ENCODE data around the gene NEK7. TPM values are rescaled to one million over a fixed set of nuclear protein-coding genes. Genes with fewer than 3 reads are reported as not detected.

NEK7 gene
- total and polyA plus RNA-seq, 10 donors, result 16.9 to 120 (median 73.2) TPM

DNA sequence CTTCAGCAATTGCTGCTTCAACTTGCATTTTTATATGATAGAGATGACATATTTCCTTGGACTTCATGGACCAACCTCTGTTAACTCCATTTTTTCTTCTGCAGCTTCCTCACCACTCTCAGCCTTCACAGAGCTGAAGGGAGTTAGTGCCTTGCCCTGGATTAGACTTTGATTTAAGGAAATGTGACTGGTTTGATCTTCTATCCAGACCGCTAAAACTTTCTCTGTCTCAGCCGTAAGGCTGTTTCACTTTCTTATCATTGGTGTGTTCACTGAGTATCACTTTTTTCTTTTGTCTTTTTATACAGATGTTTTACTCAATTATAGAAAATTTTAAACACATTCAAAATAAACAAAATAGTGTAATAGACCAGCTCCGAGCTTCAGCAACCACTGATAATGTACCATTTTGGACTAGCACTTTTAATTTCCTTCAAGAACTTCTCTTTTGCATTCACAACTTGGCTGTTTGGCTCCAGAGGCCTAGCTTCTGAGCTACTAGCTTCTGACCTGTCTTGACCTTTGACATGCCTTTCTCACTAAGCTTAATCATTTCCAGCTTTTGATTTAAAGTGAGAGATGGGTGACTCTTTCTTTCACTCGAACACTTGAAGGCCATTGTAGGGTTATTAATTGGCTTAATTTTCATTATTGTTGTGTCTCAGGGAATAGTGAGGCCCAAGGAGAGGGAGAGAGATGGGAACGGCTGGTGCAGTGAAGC lies 9.3 kb downstream of the NEK7 start:
- WGBS, 5 donors, result 61 to 74% (median 66%) methylated on average over 5 of the region's 5 CpGs
- H3K4me1 ChIP-seq, result peaks cover 31 to 100% (median 81%) of the 10 kb centered on the region in 6 donors
- peak overlapping the region in 7 of 8 donors; percentile 1 to 82 (median 67) for H3K27ac ChIP-seq
- TF ChIP-seq, protein P1, sequence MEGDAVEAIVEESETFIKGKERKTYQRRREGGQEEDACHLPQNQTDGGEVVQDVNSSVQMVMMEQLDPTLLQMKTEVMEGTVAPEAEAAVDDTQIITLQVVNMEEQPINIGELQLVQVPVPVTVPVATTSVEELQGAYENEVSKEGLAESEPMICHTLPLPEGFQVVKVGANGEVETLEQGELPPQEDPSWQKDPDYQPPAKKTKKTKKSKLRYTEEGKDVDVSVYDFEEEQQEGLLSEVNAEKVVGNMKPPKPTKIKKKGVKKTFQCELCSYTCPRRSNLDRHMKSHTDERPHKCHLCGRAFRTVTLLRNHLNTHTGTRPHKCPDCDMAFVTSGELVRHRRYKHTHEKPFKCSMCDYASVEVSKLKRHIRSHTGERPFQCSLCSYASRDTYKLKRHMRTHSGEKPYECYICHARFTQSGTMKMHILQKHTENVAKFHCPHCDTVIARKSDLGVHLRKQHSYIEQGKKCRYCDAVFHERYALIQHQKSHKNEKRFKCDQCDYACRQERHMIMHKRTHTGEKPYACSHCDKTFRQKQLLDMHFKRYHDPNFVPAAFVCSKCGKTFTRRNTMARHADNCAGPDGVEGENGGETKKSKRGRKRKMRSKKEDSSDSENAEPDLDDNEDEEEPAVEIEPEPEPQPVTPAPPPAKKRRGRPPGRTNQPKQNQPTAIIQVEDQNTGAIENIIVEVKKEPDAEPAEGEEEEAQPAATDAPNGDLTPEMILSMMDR (IDR thresholded peaks at IDR 0.05 in 8 of 11, conservative IDR thresholded peaks at IDR 0.05 in 3 of 11), result no peak
- TF ChIP-seq POLR2A (IDR thresholded peaks at IDR 0.05) (no peak), POLR2AphosphoS5 (IDR thresholded peaks at IDR 0.05) (no peak)
- no peaks in the 10 kb centered on the region for H3K36me3 ChIP-seq
- H3K9me3 ChIP-seq, result no peaks in the 10 kb centered on the region
- H3K4me3 ChIP-seq, result peak overlapping the region in 1 of 8 donors; percentile 32
- DNase-seq, result no peak
- no peaks in the 10 kb centered on the region for H3K27me3 ChIP-seq (replicated peaks in 1 of 7)
- intact Hi-C loops (cut with DNase I; ENCODE audit: low total_unique reads), result no loop called here

DNA sequence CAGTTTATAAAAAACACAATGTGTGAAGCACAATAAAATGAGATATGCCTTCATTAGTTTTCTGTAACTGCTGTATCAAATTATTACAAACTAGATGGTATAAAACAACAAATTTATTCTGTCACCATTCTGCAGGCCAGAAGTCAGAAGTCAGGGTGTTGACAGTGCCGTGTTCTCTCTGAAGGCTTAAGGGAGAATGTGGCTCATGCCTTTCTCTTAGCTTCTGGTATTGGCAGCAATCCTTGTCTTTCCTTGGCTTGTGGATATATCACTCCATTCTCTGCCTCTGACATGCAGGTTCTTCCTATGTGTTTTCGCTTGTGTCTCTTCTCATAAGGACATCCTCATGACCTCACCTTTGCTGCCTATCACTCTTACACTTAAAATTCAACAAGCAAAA lies 10.1 kb downstream of the NEK7 start:
- DNase-seq, result no peak
- intact Hi-C loops (cut with DNase I; ENCODE audit: low total_unique reads), result no loop called here
- H3K27me3 ChIP-seq (replicated peaks in 1 of 7), result no peaks in the 10 kb centered on the region
- H3K9me3 ChIP-seq, result no peaks in the 10 kb centered on the region
- TF ChIP-seq POLR2A (IDR thresholded peaks at IDR 0.05) (no peak), POLR2AphosphoS5 (IDR thresholded peaks at IDR 0.05) (no peak)
- TF ChIP-seq, protein P1 (IDR thresholded peaks at IDR 0.05 in 8 of 11, conservative IDR thresholded peaks at IDR 0.05 in 3 of 11), result no peak
- H3K4me3 ChIP-seq, result peak overlapping the region in 1 of 8 donors; percentile 9
- peaks cover 32 to 100% (median 81%) of the 10 kb centered on the region in 6 donors for H3K4me1 ChIP-seq
- no peaks in the 10 kb centered on the region for H3K36me3 ChIP-seq
- H3K27ac ChIP-seq, result peak overlapping the region; percentile 1 to 82 (median 62)
- WGBS, 5 donors, result 72 to 87% (median 83%) methylated on average over 2 of the region's 2 CpGs

DNA sequence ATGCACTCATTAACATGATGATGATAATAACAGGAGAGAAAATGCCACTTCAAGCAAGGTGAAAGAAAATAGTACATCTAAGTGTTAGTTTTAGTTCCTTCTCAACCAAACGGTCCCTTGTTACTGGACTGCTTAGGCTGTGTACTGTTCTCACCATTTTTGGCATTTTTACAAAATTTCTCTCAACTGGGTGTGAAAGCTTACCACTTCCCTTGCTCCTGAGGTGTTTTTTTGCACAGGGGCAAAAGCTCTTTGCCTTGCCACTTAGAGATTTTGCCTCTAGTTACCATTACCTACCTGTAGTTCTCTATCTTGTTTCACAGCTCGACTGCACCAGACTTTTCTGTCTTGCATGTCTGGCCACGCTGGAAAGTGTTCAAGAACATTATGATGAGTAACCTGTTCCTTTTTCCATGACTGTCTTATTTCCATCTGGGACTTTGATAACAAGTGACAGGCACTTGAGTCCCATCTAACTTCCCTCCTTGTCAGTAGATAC lies 10.7 kb downstream of the NEK7 start:
- H3K27me3 ChIP-seq (replicated peaks in 1 of 7), result no peaks in the 10 kb centered on the region
- TF ChIP-seq POLR2A (IDR thresholded peaks at IDR 0.05), result no peak
- peak in 1 of 3 donors; percentile 51 for TF ChIP-seq POLR2AphosphoS5 (IDR thresholded peaks at IDR 0.05)
- H3K4me3 ChIP-seq, result peak overlapping the region in 1 of 8 donors; percentile 9
- H3K36me3 ChIP-seq, result no peaks in the 10 kb centered on the region
- DNase-seq, result no peak
- WGBS, 5 donors, result 9 to 13% (median 12%) methylated on average over 3 of the region's 3 CpGs
- no peaks in the 10 kb centered on the region for H3K9me3 ChIP-seq
- peaks cover 30 to 100% (median 81%) of the 10 kb centered on the region in 6 donors for H3K4me1 ChIP-seq
- intact Hi-C loops (cut with DNase I; ENCODE audit: low total_unique reads), result no loop called here
- H3K27ac ChIP-seq, result peak overlapping the region; percentile 1 to 82 (median 62)

DNA sequence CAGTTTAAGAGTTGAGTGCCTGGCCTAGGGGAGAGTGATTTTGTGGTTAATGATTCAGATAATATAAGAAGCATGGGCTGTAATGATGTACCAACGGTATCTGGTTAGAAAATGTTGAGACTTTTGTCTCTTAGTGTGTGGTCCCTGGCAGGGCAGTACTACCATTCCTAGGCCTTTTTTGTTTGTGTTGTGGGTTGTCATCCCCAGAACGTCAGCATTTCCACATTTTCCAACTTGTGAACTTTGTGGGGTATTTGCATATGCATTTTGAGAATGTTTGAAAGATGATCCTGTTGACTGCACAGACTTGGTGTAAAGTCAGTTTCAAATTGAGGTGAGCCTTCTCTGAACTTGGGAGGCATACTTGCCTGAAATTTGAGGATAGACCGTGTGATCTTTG lies 11.4 kb downstream of the NEK7 start:
- intact Hi-C loops (cut with DNase I; ENCODE audit: low total_unique reads), result no loop called here
- Histone ChIP-seq H3K4me1 (peaks cover 26 to 100% (median 81%) of the 10 kb centered on the region in 6 donors), H3K4me3 (no peak overlapping the region), H3K27ac (peak overlapping the region in 7 of 8 donors; percentile 3 to 82 (median 67)), H3K27me3 (replicated peaks in 1 of 7) (no peaks in the 10 kb centered on the region), H3K36me3 (no peaks in the 10 kb centered on the region), H3K9me3 (no peaks in the 10 kb centered on the region)
- WGBS, 5 donors, result 50 to 65% (median 61%) methylated on average over 3 of the region's 3 CpGs
- TF ChIP-seq POLR2A (IDR thresholded peaks at IDR 0.05) (no peak), POLR2AphosphoS5 (IDR thresholded peaks at IDR 0.05) (no peak)
- TF ChIP-seq, protein P1 (IDR thresholded peaks at IDR 0.05 in 8 of 11, conservative IDR thresholded peaks at IDR 0.05 in 3 of 11), result no peak
- no peak for DNase-seq

Data from spleen (tissue), 11 donors.